ENCODE results near the gene PPP2R5B.
A peak's percentile ranks its signal among the peaks of the same experiment; 100 is the strongest.

PPP2R5B gene

DNA sequence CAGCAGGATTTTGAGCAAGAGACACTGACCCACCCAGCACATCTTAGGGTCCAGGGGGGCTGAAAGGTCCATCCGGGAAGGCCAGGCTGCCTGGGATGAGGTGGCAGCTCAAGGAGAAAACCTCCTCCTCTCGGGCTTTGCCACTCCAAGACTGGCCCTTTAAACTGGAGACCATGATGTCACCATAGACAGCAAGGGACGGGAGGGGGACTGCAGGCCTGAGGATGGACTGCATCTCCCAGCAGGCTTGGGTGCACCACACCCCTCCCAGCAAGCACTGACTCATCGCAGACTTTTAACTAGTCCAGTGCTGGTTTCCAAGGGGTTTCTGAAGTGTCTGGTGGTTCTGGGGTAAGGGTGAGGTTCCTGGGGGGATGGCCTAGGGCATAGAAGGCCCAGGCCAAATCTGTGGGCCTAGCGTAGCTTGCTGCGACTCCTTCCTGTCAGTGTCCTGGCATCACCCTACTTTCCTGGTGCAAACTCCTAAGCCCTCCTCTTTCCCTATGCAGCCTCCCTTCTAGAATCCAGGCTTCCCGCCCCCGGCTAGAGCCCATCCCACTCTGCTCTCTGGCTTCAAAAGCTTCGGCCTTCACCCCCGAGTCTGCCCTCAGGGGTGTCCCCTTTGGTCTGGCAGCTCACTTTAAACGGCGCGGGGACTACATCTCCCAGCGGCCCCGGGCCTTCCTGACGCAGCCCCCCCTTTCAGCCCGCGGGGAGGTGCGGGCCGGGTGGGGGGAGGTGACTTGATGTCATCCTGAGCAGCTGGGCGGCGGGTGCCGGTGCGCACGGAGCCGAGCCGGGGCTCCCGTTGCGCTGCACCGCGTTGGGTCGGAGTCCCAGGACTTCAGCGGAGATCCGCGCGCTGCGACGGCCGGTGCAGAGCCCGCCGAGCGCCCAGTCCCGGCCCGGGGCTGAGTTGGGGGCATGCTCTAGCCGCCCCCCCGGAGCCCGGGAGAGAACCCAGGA, at the start of gene PPP2R5B:
Gene PPP2R5B, plus strand, starts transcription at position 746 of the 966 bp plus-strand sequence. CDS start 1,046 bp downstream, outside the sequence.
- peak; percentile 74 to 89 for DNase-seq

DNA sequence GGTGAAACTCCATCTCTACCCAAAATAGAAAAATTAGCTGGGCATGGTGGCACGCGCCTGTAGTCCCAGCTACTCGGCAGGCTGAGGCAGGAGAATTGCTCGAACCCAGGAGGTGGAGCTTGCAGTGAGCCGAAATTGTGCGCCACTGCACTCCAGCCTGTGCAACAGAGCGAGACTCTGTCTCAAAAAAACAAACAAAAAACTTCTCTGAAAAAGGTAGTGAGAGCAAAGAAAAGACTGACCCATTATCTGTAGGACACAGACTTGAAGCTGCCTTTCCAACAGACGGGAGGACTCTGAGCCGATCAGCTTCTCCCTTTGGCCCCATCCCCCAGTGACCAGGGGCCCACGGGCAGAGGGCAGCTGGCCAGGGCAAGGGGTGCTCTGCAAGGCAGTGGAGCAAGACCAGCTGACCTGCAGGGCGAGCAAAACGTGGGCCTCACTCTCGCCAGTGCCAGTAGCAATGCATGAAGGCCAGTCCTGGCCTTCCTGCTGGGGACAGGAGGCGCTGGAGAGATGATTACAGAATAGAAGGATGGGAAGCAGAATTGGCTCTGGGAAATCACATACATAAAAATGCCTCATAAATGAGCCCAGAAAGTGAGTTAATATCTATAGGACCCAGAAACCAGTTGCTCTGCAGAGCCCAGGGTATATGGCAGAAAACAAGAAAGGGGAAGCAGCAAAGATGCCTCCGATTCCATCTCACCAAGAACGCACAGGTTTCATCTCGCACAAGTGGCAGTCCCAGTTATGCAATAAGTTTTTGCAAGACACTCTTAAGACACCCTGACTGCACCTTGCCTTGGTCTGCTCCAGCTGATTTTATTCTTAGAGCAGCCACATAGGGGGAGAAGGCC, 48.9 kb upstream of the PPP2R5B start:
- no peak for DNase-seq

DNA sequence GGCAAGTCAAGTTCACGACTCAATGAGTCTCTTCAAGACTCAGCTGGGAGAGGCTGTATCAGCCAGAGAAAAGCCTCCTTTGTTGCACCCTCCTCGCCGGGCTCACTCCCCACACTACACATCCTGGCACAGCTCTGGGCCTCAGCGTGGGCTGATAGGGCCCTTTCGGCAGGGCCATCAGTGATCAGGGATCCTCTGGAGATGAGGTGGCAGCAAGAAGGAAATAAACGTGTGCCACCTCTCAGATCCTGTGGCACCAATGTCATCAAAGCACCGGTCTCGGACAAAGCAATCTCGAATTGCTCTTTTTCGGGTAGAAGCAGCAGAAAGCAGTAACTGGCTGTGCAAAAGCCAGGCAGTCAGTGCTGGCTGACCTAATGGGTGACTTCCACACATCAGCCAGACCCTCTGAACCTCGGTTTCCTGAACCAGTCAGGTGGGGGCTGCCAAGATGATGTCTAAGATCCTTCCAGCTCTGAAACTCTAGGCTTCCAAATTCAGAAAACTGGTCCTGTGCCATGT, 48.2 kb upstream of the PPP2R5B start:
- DNase-seq = no peak

DNA sequence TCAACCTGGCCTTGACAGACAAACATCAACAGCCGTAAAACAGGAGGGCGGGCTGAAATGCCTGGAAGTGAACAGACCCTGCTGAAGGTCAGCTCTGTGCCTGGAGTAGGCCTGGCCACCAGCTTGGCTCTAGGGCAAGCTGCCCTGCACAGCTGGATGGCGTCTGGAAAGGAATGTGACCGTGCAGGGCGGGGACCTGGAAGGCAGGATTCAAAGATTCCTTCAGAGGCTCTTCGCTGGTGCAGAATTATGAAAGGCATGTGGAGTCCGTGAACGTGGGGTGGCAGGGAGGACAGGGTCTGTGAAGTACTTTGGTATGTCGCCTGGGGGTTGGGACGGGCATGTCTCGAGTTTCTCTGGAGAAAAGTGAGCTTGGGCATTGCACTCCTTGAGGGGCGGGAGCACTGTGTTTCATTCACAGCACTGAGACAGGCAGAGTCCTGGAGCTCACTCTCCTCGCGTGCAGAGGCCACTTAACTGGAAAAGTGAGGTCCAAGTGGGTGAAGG, 47.6 kb upstream of the PPP2R5B start:
- DNase-seq = no peak

DNA sequence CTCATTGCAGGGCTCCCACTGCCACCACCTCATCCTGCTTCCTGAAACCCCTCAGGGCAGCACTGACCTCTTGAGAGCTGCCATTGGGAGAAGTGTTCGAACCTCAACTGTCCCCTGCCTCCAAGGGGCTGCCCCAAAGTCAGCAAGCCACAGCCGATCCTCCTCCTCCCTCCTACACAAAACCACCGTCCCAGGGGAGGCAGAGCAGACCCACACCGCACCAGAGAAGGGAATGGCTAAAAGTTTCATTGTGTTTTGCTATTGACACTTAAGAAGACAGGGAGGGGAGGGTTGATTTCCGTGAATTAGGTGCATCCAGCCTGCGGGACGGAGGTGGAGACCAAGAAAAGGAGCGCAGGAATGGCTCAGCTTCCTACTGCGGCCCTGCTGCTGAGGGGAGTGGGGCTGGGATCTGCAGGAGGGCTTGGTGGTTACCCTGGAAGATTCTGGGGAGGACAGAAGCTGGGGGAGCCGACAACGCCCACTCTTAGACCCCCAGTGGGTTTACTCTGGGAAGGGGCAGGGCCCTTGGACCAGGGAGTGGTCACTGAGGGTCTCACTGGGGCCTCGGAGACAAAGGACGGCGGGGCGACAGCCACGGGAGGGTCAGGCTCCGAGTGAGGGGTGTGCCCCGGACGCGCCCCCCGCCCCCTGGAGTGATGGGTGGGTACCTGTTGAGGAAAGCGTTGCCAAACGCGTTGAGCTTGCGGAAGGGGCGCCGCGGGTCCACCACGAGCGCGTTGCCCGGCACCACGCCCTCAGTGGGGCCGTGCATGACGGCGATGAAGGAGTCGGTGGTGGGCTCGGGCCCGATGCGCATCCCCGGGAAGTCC, 46.9 kb upstream of the PPP2R5B start:
- peak in 1 of 2 donors; percentile 62 for DNase-seq

DNA sequence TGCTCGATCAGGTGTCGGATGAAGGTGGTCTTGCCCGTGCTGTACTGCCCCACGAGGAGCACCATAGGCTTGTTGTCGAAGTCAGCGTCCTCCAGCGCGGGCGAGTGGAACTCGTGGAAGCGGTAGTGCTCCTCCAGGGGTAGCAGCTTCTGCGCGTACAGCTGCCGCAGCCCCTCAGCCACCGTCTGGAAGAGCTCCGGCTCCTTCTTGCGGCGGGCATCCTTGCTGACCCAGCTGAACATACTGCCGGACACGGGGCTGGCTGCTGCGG, 46.3 kb upstream of the PPP2R5B start:
- peak in 1 of 2 donors; percentile 35 for DNase-seq

DNA sequence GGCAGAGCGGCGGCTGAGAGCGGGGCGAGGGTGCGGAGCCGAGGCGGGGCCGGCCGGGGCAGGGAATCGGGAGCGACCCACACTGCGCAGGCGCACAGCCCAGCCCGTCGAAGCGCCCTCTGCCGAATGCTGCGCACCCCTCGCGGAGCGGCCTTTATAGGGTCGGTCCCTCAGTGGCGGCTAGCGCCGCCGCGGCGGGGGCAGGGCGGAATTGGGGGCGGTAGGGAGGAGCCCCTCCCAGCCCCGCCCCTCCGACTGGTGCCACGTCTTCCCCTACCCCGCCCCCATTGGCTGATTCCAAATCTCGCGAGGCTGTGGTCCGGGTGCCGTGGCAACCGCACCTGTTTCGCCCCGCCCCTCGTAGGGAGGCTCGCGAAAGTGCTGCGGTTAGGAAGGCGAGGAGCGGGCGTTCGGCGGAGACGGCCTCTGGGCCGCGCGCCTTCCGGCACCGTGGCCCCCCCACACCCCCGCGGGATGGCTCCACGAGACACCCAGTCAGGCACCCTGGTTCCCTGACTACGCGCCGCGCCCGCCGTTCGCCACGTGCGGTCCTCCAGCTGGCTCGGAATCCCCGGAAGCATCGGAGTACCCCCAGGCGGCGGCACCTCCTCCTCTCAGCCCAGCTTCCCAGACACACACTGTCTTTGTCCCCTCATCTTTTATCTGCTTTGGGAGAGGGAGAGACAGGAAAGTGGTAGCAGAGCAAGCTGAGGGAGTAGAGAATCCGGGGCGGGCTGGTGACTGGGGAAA, 45.8 kb upstream of the PPP2R5B start, which contains the start of gene EHD1:
Gene EHD1, minus strand, starts transcription at position 128 of the 750 bp plus-strand sequence. CDS start 157 bp downstream, outside the sequence.
- DNase-seq = peak; percentile 96 to 97

DNA sequence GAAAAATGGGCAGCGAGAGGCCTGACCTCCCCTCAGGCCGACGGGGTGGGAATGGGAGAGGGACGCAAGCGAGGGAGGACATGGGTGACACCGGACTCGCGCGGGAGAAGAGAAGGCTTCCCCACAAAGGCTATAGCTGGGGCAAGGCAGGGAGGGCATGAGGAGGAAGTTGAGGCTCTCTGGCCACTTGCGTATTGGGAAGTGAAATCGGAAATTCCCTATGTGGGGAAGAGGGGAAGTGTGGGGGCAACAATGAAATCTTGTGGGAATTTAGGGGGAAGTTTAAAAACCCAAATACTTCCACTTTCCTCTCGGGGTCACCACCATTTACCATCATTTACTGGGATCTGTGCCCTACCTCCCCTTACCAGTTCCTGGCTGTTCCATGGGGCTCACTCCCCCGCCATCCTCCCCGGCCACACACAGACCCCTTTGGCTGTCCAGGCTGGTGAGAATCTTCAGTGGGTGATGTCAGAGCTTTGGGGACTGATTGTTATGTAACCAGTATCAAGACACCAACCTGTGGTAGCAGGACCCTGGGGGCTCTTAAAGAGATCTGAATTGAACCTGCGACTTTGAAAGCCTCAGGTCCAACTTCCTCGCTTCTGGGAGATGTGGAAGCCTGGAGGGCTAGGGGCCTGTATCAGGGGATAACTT, 45.1 kb upstream of the PPP2R5B start:
- peak in 1 of 2 donors; percentile 78 for DNase-seq

DNA sequence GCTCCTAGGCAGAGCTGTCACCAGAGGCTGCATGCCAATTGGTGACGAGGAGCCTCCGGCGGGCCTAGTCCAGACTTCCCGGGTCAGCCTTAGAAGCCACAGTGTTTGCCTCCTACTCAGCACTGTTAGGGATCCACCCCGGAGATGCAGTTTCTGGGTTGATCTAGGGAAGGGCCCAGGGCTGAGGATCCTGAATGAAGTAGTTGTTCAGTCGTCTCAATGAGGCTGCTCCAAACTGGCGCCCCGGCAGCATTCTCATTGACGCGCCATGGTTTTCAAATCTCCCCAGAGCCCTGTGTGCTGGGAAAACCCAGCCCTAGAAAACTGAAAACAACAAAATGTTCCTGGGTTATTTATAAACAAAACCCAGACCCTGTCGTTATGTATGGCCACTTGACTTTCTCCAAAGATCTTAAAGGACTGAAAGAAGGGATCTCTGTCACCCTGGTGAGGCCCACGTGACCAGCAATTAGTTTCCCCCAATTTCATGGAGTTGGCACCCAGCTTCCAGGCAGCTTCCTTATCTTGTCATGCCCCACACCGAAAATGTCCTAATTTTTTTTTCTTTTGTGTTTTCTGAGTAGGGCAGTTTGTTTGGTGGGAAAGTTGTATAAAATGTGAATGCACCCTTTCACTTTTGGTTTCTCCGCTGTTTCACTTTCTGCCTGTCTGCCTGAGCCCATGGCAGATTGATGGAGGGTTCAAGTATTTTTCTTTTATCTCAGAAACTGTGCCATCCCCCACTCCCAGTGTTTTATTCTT, 44.1 kb upstream of the PPP2R5B start:
- DNase-seq = peak in 1 of 2 donors; percentile 63

DNA sequence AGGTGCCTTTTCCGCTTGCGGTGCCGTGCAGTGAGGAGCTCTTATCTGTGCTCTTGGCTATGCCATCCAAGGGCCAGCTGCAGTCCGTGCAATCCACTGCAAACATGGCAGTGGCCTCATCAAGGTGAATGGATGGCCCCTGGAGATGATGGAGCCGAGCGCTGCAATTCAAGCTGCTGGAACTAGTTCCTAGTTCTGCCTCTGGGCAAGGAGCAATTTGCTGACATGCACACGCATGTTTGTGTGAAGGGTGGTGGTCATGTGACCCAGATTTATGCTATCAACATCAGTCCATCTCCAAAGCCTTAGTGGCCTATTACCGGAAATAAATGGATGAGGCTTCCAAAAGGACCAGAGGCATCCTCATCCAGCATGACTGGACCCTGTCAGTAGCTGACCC, 43.0 kb upstream of the PPP2R5B start:
- DNase-seq = no peak

DNA sequence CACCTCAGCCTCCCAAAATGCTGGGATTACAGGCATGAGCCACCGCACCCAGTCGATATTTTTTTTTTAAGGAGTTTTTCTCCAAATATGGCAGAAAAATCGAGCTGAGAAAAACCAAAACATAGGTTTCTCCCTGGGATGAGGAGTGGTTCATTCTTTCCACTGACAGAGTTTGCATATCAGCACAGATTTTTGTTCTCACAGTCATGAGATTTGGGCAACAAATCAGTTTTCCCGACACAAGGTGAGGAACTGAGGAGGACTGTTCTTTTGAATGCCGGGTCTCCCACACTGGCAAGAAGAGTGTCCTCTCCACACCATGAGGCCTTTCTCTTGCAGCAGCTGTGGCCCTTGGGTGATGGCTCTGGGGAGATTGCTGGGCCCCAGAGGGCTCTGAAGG, 42.2 kb upstream of the PPP2R5B start:
- no peak for DNase-seq

DNA sequence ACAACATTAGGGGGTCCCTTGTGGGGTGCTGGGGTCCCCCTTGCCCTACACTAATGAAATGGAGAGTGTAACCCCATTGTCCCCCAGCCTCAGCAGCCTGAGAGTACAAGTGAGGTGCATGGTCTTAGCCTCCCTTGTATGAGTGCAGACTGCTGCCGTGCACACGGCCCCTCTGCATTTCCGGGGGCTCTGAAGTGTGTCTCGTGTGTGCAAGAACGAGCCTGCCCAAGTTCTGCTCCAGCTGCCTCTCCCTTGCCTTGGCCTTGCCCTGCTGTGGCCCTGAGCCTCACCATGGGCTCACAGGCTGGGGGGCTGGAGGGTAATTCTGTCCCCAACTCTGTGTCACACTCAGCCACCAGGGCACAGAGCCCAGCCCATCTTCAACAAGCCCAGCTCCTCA, 40.9 kb upstream of the PPP2R5B start:
- no peak for DNase-seq

DNA sequence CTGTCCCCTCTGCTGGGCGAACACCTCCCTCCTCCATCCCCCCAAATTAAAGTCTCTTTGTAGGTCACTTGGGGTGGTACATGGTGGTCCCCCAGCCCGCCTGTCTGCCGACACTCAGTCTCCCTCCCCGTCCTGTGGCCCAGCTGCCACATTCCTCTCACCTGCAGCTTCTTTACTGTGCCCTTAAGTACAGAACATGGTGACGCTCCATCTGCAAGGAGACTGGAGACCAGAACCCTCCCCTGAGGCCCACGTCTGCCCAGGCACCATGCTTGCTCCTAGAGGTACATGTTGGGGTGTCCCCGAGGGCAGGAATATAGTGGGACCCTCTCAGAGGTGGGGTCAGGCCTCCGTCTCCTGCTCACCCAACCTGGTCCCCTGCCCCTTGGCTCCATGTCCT, 40.5 kb upstream of the PPP2R5B start:
- no peak for DNase-seq

DNA sequence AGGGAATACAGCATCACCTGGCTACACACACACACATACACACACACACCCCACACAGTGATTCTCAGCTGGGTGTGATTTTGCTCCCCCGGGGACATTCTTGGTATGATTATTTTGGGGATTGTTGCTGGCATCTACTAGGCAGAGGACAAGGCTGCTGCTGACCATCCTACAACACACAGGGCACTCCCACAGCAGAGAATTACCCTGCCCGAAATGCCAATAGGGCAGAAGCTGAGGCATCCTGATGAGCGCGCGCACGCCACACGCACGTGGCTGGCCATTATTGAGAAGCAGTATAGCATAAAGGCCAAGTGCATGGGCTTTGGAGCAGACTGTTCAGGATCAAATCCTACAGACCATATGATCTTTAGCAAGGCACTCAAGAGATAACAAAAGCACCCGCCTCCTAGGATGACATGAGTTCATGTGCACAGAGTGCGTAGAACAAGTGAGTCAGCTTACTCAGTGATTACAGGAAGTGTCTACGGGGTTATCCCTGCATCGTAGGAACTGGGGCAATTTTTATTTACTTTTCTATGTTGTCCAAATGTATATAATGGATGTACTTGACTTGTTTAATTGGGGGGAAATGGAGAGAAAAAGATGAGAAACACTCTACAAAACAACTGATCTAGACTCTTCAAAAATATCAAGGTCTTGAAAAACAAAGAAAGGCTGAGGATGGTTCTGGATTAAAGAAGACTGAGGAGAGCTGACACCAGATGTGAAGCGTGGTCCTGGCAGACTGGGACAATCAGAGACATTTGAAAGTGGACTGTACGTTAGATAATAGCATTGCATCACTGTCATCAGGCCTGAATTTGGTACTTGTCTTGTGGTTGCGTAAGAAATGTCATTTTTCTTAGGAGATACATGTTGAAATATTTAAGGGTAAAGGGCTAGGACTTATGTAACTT, 38.9 kb upstream of the PPP2R5B start:
- DNase-seq = peak; percentile 12 to 59

DNA sequence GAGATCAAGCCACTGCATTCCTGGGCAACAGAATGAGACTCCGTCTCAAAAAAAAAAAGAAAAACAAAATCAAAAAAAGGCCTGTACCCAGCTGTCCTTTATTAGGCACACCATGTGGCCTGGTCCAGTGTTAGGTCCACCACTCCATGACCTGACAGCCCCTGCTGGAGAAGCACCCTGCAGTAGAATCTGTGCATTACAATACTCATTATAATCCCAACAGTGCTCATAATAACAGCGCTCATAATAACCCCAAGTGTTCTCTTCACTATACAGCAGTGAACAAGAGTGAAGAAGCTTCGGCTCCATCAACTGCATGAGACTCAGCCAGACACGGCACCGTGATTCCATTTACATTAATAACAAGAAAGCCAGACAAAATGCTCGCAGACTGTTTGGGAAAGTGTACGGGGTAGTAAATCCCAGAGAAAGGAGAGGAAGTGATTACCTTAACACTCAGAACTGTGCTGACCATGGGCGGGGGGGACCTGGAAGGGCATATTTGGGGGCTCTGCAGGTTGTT, 37.2 kb upstream of the PPP2R5B start:
- no peak for DNase-seq

DNA sequence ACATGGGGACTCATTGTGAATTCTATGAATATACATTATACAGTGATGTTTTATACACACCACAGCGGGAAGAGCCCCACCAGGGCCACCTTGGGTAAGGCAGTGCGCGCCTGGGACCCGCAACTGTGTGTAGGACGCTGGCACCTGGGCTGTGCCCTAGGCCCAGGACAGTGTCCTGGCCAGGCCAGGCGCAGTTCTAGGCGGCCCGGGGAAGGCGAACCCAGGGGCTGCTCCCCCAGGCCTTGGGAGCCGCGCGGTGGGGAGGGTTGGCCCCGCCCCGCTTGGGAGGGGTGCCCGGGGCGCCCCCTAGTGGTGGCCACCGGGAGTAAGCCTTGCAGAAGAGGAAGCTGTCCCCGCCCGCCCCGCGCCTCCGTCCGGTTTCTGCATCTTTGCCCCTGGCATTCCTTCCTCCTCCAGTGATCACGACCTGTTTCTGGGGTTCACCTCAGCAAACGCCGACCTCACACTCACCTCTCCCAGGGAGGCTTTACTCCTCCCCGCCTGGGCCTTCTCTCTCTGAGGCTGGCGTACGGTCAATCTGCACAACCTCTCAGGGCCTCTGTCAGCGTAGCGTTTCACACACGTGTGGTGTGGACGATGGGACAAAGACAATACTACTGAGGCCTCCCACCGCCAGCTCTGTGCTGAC, 36.6 kb upstream of the PPP2R5B start:
- peak; percentile 57 to 68 for DNase-seq

DNA sequence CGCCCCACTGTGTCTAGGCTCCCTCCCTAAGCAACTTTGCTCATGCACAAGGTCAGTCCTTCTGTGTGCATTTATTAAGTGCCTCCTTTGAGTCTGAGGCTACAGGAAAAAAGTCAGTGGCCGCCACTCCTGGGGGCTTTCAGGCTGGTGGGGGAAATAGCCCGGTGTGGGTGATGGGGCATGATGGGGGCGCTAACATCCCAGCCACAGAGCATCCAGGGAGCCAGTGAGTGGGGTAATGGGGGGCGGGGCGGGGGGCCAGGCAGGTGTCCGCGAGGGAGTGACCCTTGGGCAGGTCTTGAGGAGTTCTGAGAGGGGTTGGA, 36.1 kb upstream of the PPP2R5B start:
- DNase-seq = no peak

DNA sequence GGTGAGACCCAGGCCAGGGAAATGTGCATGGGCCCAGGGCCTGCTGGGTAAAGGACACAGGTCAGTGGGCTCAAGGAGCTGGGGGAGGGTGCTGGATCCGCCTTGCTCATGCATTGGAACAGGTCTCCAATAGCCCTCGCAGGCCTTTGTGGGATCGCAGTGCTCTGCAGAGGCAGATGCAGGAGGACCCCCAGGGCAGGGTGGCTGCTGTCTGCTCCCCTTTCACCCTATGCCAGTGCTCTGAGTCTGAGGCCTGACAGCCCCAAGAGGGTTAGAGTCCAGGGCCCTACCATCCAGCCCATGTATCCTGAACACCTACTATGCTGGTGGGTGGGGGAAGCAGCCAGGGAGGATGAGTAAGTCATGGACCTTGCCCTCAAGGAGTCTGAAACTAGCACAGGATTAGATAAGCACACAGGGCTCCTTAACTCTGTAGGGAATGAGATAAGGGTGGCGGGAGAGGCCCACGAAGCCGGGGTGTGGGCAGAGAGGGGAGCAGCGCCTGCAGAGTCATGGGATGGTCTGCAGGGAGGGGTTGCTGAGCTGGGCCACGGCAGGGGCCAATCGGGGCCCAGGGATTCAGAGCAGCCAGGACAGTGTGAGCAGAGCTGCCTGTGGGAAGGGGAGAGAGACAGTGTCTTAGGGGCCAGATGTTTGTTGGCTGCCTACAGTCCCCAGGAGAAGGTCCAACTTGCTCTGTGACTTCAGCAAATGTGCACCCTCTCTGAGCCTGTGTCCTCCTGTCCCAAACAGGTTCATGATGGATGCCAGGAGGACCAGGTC, 35.6 kb upstream of the PPP2R5B start:
- DNase-seq = no peak

Data from bone marrow (tissue), 2 donors.